GM18951 (cell line): ENCODE results near the gene TRIM13.

Experiments used
- POLR2A ChIP-seq: IDR thresholded peaks from 4 replicates; pipeline ENCODE4 v1.6.1; 2011; ENCODE audit warnings: mild to moderate bottlenecking; ENCODE audit not compliant: insufficient read length, insufficient read depth; ENCODE audit errors: extremely low read depth
- in situ Hi-C: fragments of 300-500 bp; cut with MboI; formaldehyde crosslinking; loops from one replicate; pipeline ENCODE4 v1.12.0; 2022; ENCODE audit warnings: low sequenced_read_pairs, mixed read lengths, inconsistent platforms; ENCODE audit not compliant: unreplicated experiment

Gene TRIM13

DNA sequence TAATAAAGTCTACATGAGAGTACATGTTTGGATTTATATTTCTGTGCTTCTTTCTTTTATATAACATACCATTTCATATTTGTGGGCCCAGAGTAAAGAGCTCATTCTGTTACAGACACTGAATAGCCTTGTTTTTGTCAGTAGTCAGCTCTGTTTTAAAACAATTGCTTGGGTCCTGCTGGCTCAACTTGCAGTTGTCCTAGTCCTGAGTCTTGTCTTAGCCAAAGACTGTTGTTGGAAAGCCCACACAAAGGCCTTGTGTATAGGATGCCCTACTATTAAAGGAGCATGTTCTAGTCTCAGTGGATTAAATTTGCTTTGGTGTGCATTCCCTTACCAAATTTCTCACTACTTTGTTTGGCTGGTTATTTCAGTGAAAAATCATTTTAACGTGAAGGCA lies 14.6 kb downstream of the TRIM13 start:
- in situ Hi-C loops, result no loop called here
- TF ChIP-seq POLR2A, result no peak

DNA sequence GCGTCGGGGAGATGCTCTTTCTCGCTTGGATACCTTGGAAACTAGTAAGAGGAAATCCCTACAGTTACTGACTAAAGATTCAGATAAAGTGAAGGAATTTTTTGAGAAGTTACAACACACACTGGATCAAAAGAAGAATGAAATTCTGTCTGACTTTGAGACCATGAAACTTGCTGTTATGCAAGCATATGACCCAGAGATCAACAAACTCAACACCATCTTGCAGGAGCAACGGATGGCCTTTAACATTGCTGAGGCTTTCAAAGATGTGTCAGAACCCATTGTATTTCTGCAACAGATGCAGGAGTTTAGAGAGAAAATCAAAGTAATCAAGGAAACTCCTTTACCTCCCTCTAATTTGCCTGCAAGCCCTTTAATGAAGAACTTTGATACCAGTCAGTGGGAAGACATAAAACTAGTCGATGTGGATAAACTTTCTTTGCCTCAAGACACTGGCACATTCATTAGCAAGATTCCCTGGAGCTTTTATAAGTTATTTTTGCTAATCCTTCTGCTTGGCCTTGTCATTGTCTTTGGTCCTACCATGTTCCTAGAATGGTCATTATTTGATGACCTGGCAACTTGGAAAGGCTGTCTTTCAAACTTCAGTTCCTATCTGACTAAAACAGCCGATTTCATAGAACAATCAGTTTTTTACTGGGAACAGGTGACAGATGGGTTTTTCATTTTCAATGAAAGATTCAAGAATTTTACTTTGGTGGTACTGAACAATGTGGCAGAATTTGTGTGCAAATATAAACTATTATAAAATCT lies 15.7 kb downstream of the TRIM13 start:
- in situ Hi-C loops, result no loop called here
- TF ChIP-seq POLR2A, result no peak

DNA sequence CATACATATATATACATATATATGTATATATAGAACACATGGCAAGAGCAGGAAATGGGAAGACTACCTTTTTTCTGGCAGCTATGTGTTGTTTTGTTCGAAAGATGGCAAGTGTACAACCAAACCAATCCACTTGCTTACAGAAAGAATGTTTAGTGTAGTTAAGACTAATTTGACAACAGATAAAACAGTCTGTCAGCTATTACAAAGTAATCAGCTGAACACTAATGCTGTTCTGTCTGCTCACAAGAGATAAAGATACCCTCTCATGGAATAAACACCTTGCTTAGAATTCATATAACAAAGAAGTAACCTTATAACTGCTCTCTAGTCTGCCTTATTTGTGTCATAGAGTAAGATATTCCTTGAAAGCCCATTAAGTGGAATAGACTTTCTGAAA lies 17.5 kb downstream of the TRIM13 start:
- no peak for TF ChIP-seq POLR2A
- in situ Hi-C loops, result no loop called here

DNA sequence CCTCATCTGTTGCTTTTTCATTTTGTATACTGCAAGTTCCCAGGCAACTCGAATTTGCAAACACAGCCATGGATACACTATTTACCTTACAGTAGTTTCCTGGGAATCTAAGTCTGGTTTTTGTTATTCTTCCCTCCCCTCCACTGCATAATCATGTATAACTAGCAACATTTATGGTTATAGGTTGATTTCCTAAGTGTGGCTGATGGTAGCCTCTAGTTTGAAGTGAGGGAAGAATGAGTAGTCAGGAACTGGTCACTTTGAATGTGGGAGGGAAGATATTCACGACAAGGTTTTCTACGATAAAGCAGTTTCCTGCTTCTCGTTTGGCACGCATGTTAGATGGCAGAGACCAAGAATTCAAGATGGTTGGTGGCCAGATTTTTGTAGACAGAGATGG lies 18.4 kb downstream of the TRIM13 start, which contains the start of gene KCNRG:
TSS of gene KCNRG (plus strand) at position 187 of the 400 bp plus-strand sequence. CDS start at position 237, 50 bp downstream.
- no peak for TF ChIP-seq POLR2A
- in situ Hi-C loops, result no loop called here

DNA sequence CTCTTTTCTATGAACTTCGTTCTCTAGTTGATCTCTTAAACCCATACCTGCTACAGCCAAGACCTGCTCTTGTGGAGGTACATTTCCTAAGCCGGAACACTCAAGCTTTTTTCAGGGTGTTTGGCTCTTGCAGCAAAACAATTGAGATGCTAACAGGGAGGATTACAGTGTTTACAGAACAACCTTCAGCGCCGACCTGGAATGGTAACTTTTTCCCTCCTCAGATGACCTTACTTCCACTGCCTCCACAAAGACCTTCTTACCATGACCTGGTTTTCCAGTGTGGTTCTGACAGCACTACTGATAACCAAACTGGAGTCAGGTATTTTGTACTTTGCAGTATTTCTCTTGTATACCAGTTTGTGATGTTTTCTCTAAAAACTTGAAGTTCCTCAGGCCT lies 18.9 kb downstream of the TRIM13 start:
- in situ Hi-C loops, result no loop called here
- no peak for TF ChIP-seq POLR2A

DNA sequence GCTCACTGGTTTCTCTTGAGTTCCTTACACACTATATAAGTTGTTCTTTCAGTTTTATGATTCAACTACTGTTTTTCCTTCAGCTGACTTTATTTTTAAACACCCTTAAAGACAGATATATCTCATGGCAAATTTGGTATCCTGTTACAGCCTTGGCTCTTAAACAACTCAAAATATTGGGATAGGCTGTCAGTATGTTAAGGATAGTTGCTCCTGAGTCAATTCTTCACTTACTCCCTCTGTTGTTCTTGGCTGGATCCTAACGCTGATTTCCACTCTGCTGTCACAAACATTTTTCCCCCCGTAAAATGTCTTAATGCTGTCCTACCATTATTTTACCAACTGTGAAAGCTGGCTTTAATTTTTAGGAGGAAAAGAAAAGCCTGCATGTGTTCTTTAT lies 19.6 kb downstream of the TRIM13 start:
- in situ Hi-C loops, result no loop called here
- no peak for TF ChIP-seq POLR2A

DNA sequence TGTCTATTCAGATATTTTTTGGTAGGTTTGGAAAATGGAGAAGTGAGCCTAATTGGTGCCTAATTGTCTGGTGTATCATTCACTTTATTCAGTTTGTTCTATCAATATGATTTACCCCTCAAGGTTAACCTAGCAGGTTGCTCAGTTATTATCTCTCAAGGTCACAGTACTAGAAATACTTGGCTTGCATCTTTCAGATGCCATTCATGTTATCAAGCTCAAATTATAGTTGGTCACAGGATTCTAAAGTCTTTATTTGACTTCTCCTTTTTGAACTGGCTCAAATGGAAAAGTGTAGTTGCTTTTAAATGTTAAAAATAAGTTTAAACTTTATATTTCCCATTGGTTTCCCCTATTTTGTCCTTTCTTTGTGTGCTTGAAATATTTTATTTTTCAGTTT lies 21.0 kb downstream of the TRIM13 start:
- no peak for TF ChIP-seq POLR2A
- in situ Hi-C loops, result no loop called here

DNA sequence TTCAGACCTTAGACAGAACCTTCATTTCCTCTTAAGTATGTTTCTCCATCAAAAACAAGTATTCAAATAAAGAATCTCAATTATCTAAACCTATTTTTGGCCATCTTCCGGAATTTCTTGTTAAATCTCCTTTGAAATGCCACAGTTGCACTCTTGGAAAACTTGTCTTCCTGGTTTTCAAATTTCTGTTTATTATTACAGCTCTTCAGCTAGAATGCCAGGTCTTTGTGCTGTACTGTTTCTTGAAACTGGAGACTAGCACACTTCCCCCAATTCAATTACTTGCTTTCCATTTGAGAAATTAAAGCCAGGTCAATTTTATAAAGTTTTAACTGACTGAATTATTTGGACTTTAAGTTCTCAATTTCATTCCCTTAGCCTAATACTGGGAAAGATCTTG lies 28.6 kb downstream of the TRIM13 start:
- in situ Hi-C loops, result no loop called here
- no peak for TF ChIP-seq POLR2A

DNA sequence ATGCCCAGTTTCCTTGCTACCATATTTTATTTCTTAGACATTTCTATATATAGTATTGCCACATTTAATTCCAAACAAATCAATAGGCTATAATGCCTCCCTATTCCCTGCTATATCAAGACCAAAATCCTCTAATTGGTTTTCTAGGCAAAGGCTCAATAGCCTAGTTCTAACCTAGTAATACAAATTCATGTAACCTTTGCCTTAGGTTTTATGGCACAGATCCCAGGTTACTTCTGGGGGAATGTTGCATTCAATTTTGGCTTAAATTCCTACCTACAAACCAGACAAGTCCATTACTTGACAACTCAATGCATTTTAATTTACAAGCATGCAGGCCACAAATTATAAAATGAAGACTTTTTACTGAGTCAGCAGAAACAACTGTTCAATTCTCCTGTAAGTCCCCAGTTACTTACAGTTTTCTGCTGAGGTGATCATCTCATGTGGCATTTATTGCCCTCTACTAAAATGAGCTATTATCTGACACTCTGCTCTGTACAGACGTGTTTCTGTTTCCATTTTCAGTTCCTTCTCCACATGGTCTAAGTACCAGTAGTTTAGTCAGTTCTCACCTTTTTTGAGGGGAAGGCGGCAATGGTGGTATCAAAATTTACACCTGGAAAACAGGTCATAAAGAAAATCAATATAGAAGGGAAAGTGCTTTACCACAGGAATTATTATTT lies 30.1 kb downstream of the TRIM13 start:
- TF ChIP-seq POLR2A, result no peak
- in situ Hi-C loops, result no loop called here

DNA sequence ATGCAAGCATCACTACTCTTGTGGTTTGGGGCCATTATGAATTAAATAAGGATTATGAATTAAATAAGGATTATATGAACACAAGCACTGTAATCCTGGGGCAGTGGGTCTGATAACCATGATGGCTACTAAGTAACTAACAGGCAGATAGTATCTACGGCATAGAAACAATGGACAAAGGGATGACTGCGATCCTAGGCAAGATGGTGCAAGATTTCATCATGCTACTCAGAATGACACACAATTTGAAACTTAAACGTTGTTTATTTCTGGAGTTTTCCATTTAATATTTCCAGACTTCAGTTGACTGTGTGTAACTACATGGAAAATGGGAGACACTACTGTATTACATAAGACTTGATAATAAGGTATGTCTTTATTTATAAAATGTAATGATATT lies 33.5 kb downstream of the TRIM13 start:
- TF ChIP-seq POLR2A, result no peak
- in situ Hi-C loops, result no loop called here

DNA sequence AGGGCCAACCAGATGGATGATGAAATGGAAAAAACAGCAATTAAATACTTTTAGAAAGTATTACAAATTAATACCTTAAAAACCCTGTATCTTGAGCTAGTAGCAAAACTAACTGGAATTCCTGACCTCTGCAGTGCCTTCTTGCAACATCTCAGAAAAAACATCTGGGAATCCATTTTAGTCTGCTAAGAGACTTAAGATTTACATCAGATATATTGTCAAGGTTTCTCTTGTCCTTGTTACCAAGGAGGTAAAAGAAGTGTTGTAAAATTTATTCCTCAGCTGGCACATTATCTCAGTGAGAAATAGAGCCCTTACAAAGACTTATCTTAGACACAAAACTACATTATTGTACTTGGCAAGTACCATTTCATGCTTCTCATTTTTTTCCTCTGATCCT lies 36.9 kb downstream of the TRIM13 start:
- no peak for TF ChIP-seq POLR2A
- in situ Hi-C loops, result no loop called here

DNA sequence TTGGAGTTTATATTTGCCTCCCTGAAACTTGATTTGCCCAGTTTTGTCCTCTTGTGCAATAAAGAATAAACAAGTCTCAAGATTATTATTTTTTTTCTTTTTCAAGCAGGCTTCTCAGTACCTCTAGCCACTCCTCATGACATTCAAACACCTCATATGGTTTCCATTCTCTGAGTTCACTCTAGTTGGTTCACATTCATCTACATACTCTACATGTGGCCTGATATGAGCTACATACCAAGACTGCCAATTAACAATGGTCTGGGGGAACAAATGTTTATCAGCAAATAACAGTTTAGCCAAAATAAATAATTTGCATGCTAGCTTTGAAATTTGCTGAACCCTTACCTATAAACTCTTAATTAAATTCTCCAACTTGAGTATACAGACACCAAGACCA lies 40.9 kb downstream of the TRIM13 start:
- in situ Hi-C loops, result no loop called here
- no peak for TF ChIP-seq POLR2A

DNA sequence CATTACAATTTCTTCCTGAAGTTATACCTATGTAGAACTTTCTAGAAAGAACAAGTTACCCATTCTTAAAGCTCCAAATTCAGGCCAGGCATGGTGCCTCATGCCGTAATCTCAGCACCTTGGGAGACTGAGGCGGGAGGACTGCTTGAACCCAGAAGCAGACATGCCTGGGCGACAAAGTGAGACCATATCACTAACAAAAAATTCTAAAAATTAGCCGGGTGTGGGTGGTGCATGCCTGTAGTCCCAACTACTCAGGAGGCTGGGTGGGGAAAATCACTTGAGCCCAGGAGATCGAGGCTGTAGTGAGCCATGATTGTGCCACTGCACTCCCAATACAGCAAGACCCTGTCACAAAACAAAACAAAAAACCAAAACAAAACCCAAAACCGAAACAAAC lies 41.4 kb downstream of the TRIM13 start:
- in situ Hi-C loops, result no loop called here
- no peak for TF ChIP-seq POLR2A

DNA sequence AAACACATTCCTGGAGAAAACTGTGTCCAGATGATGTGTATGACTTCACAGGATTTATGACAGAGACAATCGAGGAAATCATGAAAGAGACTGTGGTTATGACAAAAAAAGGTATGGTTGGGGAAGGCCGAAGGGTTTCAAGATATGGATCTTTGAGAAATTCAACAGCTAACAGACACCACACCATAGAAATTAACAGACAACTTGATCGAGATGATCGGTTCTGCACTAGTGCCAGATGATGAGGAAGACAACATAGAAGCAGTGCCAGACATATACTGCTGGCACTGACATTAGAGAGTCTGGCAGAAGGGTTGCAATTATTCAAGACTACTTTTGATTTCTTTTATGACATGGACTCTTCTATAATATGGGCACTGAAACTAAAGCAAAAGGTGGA lies 55.6 kb downstream of the TRIM13 start:
- in situ Hi-C loops, result no loop called here
- TF ChIP-seq POLR2A, result no peak
